SW480 (cell line): ENCODE results near the gene LRP3.
"Not testable (repeated sequence)": the region's sequence is repeated elsewhere in the genome, so short reads cannot be mapped to it uniquely, and the experiment has no call there.

Experiments
- DNase-seq: peaks from one replicate; pipeline ENCODE4 v3.0.0-alpha.2; 2016; ENCODE audit warnings: low spot score

Gene LRP3

GRCh38 chr19:33217881-33218280, 23.8 kb downstream of the LRP3 start:
- DNase-seq = no peak

DNA sequence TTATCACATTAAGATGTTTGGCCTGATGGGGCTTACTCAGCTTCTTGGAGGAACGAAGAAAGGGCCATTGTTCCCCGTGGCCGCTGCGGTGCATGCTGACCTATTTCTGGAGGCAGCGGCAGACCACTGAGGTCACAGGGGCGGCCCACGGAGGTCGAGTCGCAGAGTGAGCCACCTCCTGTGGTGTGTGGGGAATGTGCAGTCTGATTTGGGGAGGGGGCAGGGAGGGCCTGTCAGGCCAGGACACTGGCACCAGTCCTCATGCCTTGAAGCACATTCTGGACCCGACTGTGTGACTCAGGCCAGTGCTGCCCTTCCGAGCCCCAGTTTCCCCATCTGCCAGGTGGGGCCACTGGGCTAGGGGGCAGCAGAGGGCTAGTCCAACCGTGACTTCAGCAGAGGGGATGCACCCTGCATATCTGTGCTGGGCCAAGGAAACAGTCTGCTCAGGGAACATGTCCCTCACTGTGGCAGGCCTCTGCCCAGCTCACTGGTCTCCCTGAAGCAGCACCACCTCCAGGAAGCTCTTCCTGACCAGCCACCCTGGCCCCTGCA, 25.2 kb downstream of the LRP3 start:
- DNase-seq = peak; percentile 49

DNA sequence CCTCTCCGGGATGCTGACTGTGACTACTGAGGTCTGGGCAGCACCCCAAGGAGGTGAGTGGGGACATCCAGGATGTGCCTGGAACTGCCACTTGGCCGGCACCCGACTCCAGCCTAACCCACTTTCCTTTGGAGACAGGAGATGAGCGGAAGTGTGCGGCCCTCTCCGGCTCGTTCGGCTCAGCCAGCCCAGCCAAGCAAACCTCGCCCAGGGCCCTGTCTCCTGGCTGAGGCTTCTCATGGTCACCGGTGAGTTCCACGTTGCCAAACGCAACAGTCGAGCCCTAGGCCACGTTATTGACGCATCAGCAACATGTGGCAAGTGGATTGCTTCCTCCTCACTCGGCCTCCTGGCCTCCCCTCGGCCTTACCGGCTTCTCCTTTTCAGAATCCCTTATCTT, 26.0 kb downstream of the LRP3 start:
- DNase-seq = no peak

- DNase-seq = no peak
Measured at GRCh38 chr19:33220735-33221134, 26.6 kb downstream of the LRP3 start.

GRCh38 chr19:33221638-33222037, 27.5 kb downstream of the LRP3 start:
- no peak for DNase-seq

GRCh38 chr19:33222255-33222654, 28.1 kb downstream of the LRP3 start:
- not testable (repeated sequence) for DNase-seq

DNA sequence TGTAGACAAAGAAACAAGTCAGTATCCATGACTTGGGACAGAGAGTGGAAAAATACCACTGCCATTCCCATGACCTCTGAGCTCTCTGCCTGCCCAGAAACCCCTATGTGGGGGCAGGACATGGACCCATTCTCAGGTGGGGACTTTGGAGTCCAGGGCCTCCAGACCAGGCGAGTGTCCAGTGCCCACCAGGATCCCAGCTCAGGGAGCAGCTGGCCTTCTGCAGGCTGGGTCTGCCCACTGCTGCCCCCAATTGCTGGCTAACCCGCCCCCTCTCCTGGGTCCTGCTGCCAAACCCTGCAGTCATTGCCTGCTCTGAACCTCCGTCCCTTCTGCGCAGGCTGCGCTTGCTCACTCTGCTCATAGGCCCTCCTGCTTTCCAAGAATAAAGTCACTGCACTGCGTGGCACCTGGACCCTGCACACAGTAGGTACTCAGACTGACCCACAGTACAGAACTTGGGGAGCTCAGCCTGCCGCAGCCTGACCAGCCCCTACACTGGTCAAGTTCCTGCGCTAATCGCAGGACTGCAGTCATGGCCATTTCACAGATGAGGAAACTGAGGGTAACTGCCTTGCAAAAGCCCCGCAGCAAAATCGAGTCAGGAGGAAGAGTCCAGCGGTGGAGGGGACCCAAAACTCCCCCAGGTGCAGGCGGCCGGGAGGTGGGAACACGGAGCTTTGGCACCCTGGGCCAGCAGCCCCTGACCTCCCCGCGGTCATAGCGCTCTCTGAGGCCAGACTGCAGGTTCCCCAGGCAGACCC, 30.7 kb downstream of the LRP3 start:
- no peak for DNase-seq

DNA sequence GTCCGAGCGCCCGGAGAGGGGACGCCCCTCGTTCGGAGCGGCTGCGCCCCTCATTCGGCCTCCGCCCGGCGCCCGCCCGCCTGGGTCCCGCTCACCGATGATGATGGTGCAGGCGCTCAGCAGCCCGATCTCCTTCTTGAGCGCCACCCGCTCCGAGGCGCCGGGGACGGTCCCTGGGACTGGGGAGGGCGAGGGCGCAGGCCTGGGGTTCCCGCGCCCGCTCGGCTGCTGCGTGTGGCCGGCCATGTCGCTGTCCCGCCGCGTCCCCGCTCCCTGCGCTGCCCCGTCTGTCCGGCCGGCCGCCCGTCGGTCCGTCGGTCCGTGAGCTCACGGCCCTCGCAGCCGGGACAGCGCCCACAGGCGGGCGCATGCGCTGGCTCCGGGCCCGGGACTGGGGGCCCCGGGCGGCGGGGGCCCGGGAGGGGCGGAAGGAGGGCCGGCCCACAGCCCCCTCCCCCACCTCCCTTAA, 31.4 kb downstream of the LRP3 start, which contains the start of gene SLC7A10:
TSS of gene SLC7A10 (minus strand) at position 393 of the 469 bp plus-strand sequence. CDS start at position 246, 147 bp downstream.
- no peak for DNase-seq

- DNase-seq = peak; percentile 75
Measured at GRCh38 chr19:33226550-33227241, 32.6 kb downstream of the LRP3 start.

GRCh38 chr19:33227242-33227650, 33.1 kb downstream of the LRP3 start:
- DNase-seq = peak; percentile 54

- DNase-seq = no peak
Measured at GRCh38 chr19:33227870-33228599, 33.9 kb downstream of the LRP3 start.

DNA sequence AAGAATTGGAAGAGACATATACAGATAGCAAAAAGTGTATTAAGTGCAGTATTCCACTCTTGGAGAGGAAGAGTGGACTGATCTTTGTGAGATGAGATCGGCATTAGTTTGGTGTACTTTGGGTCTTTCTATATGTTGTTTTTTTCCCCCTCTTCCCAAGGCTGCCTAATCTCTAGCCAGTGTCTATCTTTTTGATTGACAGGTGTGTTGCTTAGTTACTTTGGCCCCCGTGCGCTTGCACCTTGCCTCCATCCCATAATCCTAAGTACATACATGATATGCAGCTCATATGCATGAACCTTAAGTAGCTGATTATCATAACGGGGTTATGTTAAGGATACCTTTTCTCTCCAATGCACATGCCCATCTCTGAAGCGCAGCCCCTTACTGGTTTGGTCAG, 35.8 kb downstream of the LRP3 start:
- no peak for DNase-seq

GRCh38 chr19:33231511-33231910, 37.4 kb downstream of the LRP3 start:
- no peak for DNase-seq

- no peak for DNase-seq
Measured at GRCh38 chr19:33232656-33233055, 38.5 kb downstream of the LRP3 start.

DNA sequence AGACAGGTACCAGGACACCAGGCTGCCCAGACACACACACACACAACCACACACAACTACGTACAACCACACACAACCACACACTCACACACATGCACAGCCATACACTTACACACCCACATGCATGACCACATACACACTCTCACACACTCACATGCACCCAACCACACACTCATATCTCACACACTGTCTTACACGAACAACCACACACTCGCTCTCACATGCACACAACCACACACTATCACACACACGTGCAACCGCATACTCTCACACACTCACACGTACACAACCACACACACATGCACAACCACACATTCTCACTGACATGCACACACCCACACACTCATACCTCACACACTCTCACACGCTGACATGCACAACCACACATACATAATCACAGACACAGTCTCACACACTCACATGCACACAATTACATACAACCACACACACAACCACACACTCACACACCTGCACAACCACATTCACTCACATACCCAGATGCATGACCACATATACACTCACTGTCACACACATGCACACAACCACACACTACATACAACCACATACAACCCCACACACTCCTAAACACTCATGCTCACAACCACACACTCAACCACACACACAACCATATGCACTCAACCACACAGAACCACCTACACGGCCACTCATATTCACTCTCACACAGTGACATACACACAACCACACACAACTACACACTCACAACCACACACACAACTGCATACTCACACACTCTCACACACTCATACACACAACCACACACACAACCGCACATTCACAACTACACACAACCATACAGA, 39.1 kb downstream of the LRP3 start:
- DNase-seq = no peak

- no peak for DNase-seq
Measured at GRCh38 chr19:33234092-33234491, 40.0 kb downstream of the LRP3 start.

GRCh38 chr19:33234736-33235135, 40.6 kb downstream of the LRP3 start:
- no peak for DNase-seq

GRCh38 chr19:33235269-33235995, 41.3 kb downstream of the LRP3 start:
- peak; percentile 75 for DNase-seq

- DNase-seq = no peak
Measured at GRCh38 chr19:33235996-33236350, 41.8 kb downstream of the LRP3 start.

- DNase-seq = no peak
Measured at GRCh38 chr19:33236696-33237390, 42.7 kb downstream of the LRP3 start.
